ENCODE measurements around the gene PCBP3. TPM values are rescaled to one million over a fixed set of nuclear protein-coding genes. Genes with fewer than 3 reads are reported as not detected.
"Not testable (repeated sequence)": the region's sequence is repeated elsewhere in the genome, so short reads cannot be mapped to it uniquely, and the experiment has no call there.

PCBP3 gene
- polyA plus RNA-seq, 3 donors = 1.9 to 2.0 (median 1.9) TPM

GRCh38 chr21:45828580-45829570, 185.3 kb downstream of the PCBP3 start:
- no peak for DNase-seq

- no peak for DNase-seq
Measured at GRCh38 chr21:45829668-45830067, 186.1 kb downstream of the PCBP3 start.

GRCh38 chr21:45830221-45830640, 186.7 kb downstream of the PCBP3 start:
- no peak for DNase-seq

GRCh38 chr21:45830720-45831366, 187.3 kb downstream of the PCBP3 start:
- no peak for DNase-seq

GRCh38 chr21:45831991-45832740, 188.6 kb downstream of the PCBP3 start:
- no peak for DNase-seq

GRCh38 chr21:45832741-45833235, 189.3 kb downstream of the PCBP3 start:
- not testable (repeated sequence) for DNase-seq

GRCh38 chr21:45833414-45833813, 189.9 kb downstream of the PCBP3 start:
- no peak for DNase-seq

GRCh38 chr21:45834026-45834715, 190.6 kb downstream of the PCBP3 start:
- no peak for DNase-seq

GRCh38 chr21:45834821-45835293, 191.3 kb downstream of the PCBP3 start:
- DNase-seq = no peak

- DNase-seq = no peak
Measured at GRCh38 chr21:45835301-45836267, 192.1 kb downstream of the PCBP3 start.

- no peak for DNase-seq
Measured at GRCh38 chr21:45836268-45836655, 192.7 kb downstream of the PCBP3 start.

GRCh38 chr21:45836694-45837670, 193.5 kb downstream of the PCBP3 start:
- DNase-seq = no peak

- DNase-seq = no peak
Measured at GRCh38 chr21:45837936-45838335, 194.4 kb downstream of the PCBP3 start.

GRCh38 chr21:45838634-45839033, 195.1 kb downstream of the PCBP3 start:
- no peak for DNase-seq

- DNase-seq = no peak
Measured at GRCh38 chr21:45839274-45839673, 195.7 kb downstream of the PCBP3 start.

- DNase-seq = no peak
Measured at GRCh38 chr21:45841033-45841432, 197.5 kb downstream of the PCBP3 start.

- no peak for DNase-seq
Measured at GRCh38 chr21:45843426-45843825, 199.9 kb downstream of the PCBP3 start.

- DNase-seq = no peak
Measured at GRCh38 chr21:45844181-45844580, 200.7 kb downstream of the PCBP3 start.
